HG03460 (cell line): ENCODE data around the gene EGFL8.
"Not testable (repeated sequence)": the region's sequence is repeated elsewhere in the genome, so short reads cannot be mapped to it uniquely, and the experiment has no call there.

Experiments used
- ATAC-seq: cut with Tn5 transposase; IDR thresholded peaks from one replicate; pipeline ENCODE4 v1.9.1; 2021; ENCODE audit not compliant: unreplicated experiment

EGFL8 gene

GRCh38 chr6:32182555-32182981 lies 18.2 kb downstream of the EGFL8 start:
- no peak for ATAC-seq

- ATAC-seq, result no peak
Observed at GRCh38 chr6:32183030-32183429, 18.6 kb downstream of the EGFL8 start.

- ATAC-seq, result no peak
Observed at GRCh38 chr6:32183483-32184083, 19.2 kb downstream of the EGFL8 start.

- no peak for ATAC-seq
Observed at GRCh38 chr6:32184084-32184640, 19.8 kb downstream of the EGFL8 start, which contains the start of gene AGER. Gene AGER (minus strand): TSS chr6:32184253. CDS start chr6:32184222, 31 bp downstream.

- not testable (repeated sequence) for ATAC-seq
Observed at GRCh38 chr6:32185681-32186131, 21.3 kb downstream of the EGFL8 start.

- not testable (repeated sequence) for ATAC-seq
Observed at GRCh38 chr6:32186151-32186840, 21.9 kb downstream of the EGFL8 start.

GRCh38 chr6:32187009-32187709 lies 22.8 kb downstream of the EGFL8 start:
- ATAC-seq, result no peak

- not testable (repeated sequence) for ATAC-seq
Observed at GRCh38 chr6:32187725-32188380, 23.5 kb downstream of the EGFL8 start.

- ATAC-seq, result no peak
Observed at GRCh38 chr6:32188381-32189068, 24.1 kb downstream of the EGFL8 start.

GRCh38 chr6:32189069-32189741 lies 24.8 kb downstream of the EGFL8 start:
- ATAC-seq, result no peak

- no peak for ATAC-seq
Observed at GRCh38 chr6:32189742-32190053, 25.3 kb downstream of the EGFL8 start.

- ATAC-seq, result peak; percentile 59
Observed at GRCh38 chr6:32190054-32190851, 25.9 kb downstream of the EGFL8 start, which contains the start of gene PBX2. Gene PBX2 (minus strand): TSS chr6:32190202. CDS start chr6:32189915, 287 bp downstream.

GRCh38 chr6:32190911-32191677 lies 26.7 kb downstream of the EGFL8 start:
- no peak for ATAC-seq

- ATAC-seq, result no peak
Observed at GRCh38 chr6:32191696-32192607, 27.6 kb downstream of the EGFL8 start.

- ATAC-seq, result no peak
Observed at GRCh38 chr6:32192608-32193039, 28.2 kb downstream of the EGFL8 start, which contains the start of gene GPSM3. Gene GPSM3 (minus strand): TSS chr6:32192643. CDS start chr6:32192513, 130 bp downstream.

GRCh38 chr6:32193096-32193495 lies 28.7 kb downstream of the EGFL8 start:
- not testable (repeated sequence) for ATAC-seq

- ATAC-seq, result no peak
Observed at GRCh38 chr6:32194388-32194787, 30.0 kb downstream of the EGFL8 start.
